GM19395 (cell line): ENCODE results near the gene RAB43.
"Not testable (repeated sequence)": the region's sequence is repeated elsewhere in the genome, so short reads cannot be mapped to it uniquely, and the experiment has no call there.

Experiments used
- ATAC-seq: cut with Tn5 transposase; IDR thresholded peaks from one replicate; pipeline ENCODE4 v1.9.1; 2021; ENCODE audit warnings: mild to moderate bottlenecking, moderate library complexity; ENCODE audit not compliant: unreplicated experiment

Gene RAB43

DNA sequence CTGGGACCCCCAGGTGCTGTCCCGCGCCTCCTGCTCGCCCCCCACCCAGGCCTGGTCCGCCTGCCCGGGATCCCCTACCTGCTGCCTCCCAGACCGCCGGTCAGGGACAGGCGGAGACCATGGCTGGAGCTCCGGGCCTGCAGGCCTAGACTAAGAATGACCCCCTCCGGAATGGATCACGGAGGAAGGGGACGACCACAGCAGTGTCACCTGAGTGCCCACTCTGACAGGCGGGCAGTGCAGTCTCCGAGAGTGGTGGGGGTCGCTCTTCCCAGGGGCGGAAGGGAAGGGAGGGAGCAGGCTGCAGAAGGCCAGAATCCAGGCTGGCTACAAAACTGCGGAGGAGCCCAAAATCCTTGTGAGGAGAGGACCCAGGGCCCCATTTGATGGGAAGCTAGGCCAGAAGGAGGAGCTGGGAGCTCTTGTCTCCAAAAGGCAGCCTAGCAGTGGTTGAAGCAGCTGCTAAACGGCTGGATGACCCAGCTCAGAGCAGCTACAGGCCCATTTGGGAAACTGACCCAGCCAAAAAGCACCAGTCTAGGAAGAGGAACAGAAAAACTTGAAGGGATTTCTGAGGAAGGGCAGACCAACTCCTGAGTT, 908 bp upstream of the RAB43 start:
- no peak for ATAC-seq

DNA sequence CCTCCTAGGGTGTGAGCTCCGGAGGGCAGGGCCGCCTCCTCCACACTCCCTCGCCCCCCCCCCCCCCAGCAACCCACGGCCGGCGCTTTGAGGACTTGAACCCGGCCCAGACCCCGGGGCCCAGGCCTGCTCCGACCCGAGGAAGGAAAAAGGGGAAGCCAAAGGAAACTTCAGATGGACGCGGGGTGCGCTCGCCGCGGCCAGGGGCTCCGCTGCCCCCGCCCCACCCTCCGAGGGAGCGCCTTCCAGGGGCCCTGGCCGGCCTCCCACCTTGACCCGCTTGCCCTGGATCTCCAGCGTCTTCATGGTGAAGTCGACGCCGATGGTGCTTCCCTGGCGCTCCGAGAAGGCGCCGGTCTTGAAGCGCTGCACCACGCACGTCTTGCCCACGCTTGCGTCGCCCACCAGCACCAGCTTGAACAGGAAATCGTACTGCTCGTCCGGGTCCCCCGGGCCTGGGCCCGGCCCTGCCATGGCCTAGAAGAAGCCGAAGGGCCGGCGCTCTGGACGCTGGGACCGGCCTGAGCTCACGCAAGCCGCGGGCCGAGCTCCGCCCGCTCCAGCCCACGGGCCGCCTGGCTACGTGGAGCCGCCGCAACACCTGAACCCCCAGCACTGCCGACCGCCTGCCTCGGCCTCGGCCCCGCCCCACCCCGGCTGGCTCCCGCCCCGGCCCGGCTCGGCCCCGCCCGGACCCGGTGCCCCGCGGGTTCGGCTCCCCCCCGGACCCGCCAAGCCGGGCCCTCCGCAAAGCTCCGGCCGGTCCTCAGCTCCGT, 400 bp downstream of the RAB43 start:
- ATAC-seq = peak; percentile 9

DNA sequence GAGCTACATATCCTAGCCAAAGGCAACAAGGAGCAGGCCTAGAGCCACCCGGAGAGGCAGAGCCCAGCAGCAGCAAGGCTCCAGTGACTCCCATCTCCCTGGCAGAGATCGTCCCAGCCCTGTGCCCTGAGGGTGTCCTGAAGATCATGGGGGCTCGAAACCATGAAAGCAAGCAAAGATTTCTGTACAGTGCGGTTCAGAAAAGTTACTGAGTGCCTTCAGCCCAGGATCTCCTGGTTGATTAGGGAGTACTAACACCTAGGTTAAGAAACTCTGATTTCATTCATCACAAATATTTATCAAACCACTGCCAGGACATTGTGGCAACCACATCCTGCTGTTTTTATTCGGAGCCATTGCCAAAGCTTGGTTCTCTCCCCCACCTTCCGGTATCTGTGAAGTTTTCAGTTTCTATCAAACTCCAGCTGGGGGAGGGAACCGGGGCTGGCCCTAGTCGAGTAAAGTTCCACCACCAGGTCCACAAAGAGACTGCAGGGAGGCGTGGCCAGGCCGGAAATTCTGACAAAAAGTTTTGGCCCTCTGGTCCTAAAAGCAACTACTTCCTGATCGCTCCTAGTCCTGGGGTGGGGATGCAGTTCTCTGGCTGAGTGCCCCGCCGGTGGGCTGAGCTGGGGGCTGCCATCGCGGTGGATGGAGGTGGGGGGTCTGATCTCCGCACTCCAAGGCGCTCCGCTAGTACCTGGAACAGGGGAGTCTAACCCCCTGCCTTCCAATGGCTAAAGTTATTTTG, 1.2 kb downstream of the RAB43 start:
- ATAC-seq = peak; percentile 73

DNA sequence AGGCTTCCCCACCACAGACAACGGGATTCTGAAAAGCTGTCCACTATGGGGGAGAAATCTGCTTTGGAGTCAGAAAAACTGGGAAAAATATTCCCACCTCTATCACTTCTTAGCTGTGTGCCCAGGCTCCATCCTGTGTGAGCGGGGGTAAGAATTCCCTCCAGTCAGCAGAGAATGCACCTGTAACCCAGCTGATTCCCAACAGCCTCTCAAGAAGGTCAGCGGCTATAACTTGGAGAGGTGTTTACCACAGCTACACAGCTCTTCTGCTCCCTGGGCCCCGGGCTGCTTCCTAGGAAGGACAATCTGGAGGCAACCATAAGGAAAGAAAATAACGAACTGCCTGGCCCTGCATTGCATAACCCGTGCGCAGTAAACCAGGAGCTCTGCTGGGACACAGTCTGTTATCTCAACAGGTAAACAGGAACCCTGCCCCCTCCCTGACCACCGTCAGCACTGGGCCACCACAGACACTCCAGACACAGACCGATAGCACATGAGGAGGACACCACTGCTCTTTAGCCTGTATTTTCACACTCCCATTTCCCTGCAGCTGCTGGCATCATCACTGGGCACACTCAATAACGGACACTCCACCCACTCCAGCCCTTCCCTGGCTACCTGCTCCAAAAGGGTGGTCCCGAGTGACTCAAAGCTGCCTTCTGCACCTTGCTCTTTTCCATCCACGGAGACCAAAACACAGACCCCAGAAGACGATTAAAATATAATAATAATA, 2.1 kb downstream of the RAB43 start:
- ATAC-seq = no peak

DNA sequence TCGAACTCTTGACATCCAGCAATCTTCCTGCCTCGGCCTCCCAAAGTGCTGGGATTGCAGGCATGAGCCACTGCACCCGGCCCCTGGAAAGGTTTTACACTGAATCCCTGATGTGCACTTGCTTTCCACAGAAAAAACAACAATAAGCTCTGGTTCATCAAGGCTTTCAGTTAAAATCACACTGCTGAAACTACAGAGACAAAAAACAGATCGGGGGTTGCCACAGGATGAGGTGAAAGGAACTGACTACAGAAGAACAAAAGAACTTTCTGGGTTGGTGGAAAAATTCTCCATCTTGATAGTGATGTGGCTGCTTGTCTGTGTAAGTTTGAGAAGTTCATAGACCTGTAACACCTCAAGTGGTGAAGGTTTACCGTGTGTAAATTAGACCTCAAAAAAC, 2.9 kb downstream of the RAB43 start:
- no peak for ATAC-seq

DNA sequence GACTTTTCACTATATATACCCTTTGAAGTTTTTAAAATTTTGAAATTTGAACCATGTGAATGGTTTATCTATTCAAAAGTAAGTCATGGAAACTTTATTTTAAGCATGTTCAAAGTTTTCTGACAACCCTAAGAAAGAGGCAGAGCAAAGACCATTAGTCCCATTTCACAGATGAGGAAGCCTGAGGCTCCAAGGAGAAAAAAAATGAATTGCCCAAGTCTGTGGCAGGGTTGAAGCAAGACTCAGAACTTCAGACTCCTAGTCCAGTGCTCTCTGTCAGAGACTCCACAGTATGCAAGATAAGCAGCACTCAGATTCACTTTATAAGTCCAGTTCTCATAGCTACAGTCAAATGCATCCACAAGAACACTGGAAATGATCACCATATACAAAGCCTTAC, 4.5 kb downstream of the RAB43 start:
- no peak for ATAC-seq

DNA sequence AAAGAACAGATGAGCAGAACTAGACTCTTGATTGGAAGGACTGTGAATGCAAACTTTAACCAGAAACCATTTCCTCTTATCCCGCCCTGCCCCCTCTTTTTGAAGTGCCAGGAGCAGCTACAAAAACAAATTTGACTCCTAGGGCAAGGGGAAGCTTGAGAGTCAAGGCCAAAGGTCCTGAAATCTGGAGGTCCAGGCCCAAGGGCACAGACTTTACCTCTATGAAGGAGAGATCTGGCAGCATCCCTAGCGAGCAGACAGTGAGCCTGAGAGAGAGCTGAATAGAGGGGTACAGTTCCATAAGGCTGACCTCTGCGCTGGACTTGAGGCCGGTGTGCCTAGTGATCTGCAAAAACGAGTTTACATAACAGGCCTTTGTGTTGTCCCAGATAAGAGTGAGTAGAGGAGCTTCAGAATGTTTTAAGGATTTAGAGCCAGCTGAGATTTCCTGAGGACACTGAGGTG, 5.1 kb downstream of the RAB43 start:
- no peak for ATAC-seq

DNA sequence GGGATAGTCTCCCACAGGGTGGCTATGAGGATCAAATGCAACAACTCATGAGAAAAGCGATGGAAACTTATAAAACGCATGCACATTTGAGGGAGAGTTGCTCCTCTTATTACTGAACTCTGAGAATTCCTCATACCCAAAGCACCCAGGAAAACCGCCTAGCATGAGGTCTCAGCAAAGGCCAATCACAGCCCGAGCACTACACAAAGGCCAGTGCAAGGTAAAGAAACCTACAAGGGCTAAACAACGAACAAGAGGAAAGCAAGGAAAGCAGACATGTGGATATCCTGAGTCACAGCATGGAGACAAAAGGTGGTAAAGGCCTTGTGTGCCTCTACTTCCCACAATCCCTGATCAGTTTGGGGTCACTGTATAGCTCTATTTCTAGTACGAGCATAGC, 7.1 kb downstream of the RAB43 start:
- no peak for ATAC-seq

DNA sequence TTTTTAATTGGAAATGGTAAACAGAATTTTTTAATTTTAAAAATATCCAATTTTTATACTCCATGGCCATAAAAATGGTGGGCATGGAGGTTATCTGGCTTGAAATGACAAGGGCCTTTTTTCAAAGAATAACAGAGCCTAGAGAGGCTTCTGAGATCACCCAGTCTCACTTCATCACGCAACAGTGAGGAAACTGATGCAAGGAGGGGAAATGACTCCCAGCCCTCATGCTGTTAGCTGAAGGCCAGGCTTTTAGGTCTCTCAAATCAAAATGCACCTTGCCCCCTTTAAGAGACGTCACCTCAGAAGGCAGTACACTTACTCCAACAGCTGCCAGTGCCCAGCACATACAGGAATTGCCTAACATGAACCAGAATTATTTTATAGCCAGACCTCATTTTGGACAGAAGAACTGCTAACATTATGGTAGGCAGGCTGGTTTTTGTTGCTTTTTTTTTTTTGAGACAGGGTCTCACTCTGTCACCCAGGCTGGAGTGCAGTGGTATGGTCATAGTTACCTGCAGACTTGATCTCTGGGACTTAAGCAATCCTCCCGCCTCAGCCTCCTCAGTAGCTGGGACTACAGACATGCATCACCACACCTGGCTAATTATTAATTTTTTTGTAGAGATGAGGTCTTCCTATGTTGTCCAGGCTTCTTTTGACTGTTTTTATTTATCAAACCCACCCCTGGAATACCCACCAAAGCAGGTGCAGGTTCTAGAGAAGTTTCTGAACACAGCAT, 9.1 kb downstream of the RAB43 start:
- no peak for ATAC-seq

DNA sequence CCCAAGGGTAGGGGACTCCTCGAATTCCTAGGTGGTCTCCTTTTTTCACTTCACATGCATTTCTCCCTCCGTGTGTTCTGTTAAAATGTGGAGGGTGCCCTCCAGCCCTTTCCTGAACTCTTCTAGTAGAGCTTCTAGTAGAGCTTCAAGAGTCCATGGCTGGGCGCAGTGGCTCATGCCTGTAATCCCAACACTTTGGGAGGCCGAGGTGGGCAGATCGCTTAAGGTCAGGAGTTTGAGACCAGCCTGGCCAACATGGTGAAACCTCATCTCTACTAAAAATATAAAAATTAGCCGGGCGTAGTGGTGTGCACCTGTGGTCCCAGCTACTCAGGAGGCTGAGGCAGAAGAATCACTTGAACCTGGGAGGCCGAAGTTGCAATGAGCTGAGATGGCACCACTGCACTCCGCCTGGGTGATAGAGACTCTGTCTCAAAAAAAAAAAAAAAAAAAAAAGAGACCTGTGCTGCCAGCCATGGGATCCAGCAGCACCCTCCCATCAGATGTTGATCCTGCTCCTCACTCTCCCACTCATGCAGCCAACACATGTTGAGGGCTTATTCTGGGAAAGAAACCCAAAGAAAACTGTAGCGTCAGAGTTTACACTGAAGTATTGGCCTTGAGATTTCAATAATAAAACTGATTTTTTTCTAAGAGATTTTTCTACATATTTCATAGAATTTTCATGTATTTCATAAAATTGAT, 10.4 kb downstream of the RAB43 start:
- not testable (repeated sequence) for ATAC-seq

DNA sequence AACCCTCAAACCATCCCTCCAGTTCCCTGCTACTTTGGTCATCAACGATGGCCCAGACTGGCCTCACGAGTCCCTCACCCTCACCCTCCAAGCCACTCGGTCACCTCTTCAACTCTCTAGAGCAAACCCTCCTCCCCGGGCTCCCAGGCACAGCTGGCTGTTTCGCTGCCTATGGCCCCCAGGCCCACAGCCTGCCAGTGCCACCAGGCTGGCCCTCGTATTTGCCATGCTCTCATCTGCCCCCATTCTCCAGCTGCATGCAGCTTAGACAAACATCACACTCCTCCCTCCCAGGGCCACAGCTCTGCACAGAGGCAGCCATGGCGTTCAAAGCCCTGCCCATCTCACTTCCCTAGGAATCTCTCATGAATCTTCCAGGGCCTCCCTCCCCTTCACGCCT, 13.8 kb downstream of the RAB43 start:
- ATAC-seq = no peak

DNA sequence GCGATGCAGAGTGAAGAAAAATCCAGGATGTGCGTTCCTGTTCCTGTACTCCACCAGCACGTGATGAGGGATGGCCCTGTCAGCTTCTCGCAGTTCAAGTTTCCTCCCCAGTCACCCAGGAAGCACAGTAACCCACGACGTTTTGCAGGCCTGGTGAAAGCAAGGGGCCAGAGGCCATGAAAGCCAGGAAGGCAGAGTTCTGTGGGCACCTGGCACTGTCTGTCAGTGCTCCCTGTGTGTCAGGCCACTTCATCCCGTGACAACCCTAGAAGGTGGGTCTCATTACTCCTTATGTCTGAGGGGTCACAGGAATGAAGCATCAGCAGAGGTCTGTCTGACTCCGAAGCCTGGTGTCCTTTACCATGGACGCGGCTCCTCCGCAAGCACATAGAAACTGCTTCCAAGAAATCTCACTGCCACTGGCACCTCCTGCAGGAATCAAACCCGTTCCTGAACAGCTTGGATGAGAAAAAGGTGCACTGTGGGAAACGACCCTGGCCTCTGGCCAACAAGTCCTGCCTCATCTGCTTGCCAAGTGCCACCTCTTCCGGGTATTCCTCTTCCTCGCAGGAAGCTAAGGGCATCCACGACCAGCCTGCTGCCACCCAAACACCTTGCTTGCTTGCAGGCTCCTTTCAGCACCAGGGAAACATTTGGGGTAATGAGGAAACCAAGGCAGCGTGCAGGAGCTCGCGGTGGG, 14.6 kb downstream of the RAB43 start:
- ATAC-seq = no peak

DNA sequence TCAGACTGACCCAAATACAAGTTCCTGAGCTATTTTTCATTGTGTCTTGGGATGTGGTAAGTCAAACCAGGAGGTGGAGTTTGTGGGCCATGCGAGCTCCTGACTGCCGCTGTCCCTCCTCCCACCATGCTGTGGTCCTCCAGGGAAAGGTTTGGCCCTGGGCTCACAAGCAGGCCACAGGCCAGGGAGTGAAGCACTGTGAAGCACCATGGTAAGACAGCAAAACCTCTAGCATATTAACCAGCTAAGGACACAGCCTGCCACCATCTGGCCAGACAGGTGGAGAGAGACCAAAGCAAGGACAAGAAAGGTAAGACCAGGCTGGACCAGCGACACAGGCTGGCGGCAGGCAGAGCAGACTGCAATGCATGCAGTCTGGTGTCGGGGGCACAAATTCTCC, 15.3 kb downstream of the RAB43 start:
- no peak for ATAC-seq

DNA sequence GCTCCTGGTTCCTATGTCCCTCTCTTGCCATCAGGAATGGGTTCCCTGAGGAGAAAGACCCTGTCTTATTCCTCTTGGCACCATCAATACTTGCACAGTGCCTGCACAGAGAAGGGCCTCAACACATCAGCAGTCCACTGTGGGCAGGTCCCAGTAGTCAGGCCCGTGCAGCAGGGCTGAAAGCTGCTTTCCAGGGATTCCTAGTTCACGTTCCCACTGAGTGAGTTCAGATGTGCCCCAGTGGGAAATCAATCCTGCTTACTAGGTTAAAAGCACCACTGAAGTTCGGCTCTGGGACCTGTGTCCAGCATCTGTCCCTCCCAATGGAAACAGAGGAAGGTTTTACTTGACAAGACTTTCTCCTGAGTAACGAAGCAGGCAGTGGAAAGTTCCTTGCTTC, 15.7 kb downstream of the RAB43 start:
- ATAC-seq = no peak

DNA sequence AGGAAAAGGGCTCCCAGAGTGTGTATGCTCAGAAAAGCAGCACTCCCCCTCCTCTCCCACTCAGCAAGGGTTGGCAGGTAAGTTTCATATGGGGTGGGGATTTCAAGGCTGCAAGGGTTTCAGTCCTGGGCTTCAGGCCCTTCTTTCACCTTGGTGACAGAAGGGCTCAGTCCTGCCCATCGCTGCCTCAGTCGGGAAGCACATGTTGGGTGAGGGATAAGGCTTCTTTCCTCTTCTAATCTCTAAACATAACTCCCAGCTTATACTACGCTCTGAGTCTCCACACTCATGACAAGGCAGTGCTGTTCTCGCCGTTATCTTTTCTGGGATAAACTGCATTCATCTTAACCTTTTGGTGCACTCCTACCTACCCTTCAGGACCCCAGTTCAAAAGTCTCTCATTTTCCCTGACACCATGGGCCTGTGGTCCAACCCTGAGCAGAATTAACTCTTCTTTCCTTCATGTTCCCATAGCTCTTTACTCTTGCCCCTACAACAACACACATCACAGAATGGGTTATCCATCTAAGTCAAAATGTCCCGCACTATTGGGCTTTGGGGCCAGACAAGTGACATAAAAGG, 17.0 kb downstream of the RAB43 start:
- no peak for ATAC-seq

DNA sequence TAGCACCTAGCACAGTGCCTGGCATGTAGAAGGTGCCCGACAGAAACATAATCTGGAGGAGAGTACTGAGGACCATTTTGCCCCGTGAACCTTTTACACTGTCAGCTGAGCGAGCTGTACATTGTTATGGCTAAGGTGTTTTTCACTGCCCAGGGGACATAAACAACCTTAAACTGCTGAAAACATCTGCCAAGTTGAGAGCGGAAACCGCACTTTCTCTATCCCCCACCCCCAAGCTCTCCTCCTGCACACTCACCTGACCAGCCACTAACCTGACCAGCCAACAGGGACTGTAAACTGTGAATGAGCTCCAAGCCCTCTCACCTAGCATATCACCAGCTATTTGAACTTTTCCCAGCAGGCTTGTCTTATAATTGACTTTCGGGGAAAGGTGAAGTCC, 17.6 kb downstream of the RAB43 start:
- ATAC-seq = no peak

DNA sequence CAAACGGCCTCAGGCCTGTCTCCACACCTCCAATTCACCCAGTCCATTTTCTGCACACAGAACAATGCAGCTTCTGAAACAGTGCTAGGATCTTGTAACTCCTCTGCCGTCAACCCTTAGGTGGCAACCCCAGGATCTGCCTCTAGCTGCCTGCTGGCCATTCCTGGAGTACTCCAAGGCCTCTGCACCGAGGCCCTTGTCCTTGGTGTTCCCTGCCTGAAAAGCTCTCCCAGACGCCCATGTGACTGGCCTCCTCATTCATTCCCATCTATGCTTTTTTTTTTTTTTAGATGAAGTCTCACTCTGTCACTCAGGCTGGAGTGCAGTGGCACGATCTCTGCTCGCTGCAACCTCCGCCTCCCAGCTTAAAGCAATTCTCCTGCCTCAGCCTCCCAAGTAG, 18.3 kb downstream of the RAB43 start:
- ATAC-seq = no peak

DNA sequence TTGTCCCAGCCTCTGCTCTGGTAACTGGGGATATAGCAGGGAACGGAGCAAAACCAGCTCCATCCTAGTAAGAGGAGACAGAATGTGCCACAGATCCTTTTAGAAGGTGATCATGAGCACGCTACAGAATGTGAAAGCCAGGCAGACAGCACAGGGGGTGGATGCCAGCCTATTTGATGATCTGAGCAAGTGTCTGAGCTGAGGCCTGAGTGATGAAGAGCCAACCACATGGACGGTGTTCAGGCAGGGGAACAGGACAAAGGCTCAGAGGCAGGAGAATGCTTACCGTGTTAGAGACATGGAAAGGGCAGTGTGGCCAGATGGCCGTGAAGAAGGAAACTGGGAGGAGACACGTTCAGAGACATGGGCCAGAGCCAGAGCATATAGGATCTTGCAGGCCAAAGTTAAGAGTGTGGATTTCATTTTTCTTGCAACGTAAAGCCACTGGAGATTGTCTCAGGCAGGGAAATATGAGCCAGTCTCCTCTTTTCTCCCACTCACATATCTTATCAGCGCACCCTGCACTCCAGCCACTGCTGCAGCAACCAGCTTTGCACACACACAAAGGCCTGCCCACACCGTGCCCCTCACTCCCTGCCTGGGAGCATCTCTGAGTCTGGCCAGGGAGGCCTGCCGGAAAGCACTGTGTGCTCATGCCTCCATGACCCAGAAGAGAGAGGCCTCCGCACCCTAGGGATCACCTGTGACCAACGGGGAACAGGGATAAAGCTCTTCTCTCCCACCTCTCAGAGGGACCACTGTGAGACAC, 20.1 kb downstream of the RAB43 start:
- no peak for ATAC-seq
